GM19372 (cell line): ENCODE results near the gene ZNF41.
A peak's percentile ranks its signal among the peaks of the same experiment; 100 is the strongest.
"Not testable (repeated sequence)": the region's sequence is repeated elsewhere in the genome, so short reads cannot be mapped to it uniquely, and the experiment has no call there.

Source experiments
- ATAC-seq: cut with Tn5 transposase; IDR thresholded peaks from one replicate; pipeline ENCODE4 v1.9.1; 2021; ENCODE audit warnings: mild to moderate bottlenecking, low read depth, moderate library complexity; ENCODE audit not compliant: unreplicated experiment

The ZNF41 gene

DNA sequence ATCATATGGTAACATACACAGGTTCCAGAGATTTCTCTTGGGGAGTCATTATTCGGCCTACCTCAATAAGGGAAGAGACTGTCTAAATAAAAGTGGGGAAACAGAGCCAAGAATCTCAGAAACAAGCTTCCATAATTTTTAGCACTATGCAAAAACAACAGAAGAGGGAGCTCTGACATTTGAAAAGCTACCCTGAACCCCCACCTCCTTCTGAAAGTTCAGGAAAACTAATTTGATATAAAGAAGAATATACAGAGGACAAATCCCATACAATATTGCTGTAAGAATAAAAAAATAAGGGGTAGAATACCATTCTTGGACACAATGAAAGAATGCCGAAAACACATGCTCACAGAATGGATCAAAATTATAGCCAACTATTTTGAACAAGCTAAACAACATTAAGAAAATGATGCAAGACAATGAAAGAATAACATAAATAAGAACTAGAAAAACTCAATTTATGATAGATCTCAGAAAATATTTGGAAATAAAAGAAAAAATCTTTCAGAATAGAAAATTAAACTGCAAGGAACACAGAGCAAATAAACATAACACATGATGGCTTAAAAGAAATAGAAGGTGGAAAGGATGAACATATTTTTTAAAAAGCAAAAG lies 14.4 kb upstream of the ZNF41 start:
- no peak for ATAC-seq

DNA sequence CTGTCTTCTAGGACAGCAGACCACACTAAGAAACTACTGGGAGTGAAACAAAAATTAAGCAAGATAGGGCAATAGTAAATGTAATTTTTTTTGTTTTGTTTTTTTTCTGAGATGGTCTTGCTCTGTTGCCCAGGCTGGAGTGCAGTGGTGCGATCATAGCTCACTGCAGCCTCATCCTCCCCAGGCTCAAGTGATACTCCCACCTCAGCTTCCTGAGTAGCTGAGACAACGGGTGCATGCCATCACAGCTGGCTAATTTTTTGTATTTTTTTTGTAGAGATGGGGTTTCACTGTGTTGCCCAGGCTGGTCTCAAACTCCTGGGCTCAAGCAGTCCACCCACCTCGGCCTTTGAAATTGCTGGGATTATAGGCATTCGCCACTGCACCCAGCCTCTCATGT lies 9.1 kb upstream of the ZNF41 start:
- ATAC-seq = not testable (repeated sequence)

DNA sequence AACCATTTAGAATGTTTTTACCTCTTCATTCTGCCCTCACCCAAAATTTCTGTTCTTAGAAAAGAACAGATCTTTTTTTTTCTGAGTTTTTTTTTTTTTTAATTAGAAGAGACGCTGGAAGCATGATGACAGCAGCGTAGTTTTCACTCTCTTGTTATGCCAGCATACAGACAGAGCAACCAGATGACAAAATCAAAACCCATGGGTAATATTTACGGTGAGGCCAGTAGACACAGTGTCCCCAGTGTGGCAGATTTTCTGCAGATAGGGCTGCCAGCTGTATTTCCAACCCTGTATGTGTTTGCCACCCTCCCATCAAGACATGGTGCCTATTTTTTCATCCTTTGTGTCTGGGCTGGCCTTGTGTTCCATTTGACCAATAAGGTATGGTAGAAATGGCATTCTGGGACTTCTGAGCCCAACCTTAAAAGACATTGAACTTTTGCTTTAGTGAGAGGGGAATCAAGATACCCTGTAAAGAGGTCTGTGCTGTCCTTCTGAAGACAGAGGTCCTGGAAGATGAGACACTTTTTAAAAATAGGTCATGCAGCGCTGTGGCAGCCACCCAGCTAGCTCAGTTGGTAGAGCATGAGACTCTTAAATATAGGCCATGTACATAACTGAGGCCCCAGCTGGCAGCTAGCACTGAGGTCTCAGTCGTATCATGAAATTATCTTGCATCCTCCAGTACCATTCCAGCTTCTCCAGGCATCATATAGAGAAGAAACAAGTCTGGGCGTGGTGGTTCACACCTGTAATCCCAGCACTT lies 6.7 kb upstream of the ZNF41 start:
- no peak for ATAC-seq

GRCh38 chrX:47484885-47485284 lies 1.9 kb upstream of the ZNF41 start:
- no peak for ATAC-seq

DNA sequence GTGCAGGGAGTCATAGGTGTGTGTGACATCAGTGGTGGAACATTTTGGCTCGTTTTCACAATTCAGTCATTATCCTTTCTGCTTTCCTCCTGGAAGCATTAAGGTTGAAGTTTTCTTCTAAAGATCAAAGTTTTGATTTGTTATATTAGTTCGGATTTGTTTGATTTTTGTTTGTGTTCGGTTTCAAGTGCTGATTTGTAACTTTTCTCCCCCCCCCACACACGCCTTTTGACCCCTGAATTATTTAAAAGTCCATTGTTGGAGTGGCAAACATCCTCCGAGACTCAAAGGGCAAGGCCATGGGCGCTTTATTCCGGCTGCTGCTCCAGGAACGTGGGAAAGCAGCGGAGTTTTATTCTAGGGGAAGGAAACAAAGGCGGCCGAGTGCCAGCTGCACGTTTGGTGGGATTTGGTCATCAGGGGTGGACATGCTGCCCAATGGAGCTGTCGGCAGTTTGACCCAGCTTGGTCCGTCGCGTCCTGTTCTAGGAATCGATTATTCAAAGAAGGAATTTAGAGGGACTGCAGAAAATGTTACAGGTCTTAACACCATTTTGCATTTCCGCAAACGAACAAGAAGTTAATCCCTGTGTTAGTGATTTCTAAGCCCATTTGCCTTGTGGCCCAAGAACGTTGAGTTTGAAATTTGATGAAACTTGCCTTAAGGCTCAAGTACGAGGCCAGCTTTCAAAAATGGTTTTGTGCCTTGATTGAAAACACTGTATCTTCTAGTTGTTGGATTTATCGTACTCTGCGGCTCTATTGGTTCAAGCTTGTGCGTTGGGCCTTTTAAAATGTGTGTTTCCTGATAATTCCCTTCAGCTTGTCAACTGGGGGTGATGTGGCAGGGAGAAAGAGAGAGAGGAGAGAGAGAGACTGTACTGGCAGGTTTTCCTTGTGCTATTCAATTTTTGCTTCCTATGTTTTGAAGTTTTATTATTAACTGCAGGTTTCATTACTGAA lies 565 bp upstream of the ZNF41 start:
- no peak for ATAC-seq

DNA sequence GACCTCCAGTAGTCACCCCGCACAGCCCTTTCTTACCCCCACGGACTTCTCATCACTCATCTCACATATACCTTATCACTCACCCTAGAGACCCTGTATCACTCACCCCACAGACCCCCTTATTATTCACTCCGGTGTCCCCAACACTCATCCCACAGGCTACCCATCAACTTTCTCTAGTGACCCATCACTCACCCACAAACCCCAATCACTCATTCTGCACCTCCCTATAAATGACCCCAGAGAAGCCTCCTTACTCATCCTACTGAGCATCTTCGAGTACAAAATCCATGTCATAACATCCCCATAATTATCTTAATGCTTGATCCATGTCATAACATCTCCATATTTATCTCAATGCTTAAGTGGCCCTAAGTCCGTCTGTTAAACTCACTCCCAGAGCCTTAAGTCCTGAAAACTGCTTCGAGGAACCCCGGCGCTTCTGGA lies 934 bp downstream of the ZNF41 start:
- peak; percentile 12 for ATAC-seq

DNA sequence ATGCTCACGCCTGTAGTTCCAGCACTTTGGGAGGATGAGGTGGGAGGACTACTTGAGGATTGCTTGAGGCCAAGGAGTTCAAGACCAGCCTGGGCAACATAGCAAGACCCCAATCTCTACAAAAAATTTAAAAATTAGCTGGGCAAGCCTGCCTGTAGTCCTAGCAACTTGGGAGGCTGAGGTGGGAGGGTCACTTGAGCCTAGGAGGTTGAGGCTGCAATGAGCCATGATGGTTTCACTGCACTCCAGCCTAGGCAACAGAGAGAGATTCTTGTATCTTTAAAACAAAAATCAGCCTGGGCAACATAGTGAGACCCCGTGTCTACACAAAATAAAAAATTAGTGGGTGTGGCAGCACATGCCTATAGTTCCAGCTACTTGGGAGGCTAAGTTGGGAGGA lies 1.9 kb downstream of the ZNF41 start:
- no peak for ATAC-seq

GRCh38 chrX:47480576-47480975 lies 2.4 kb downstream of the ZNF41 start:
- ATAC-seq = no peak

- no peak for ATAC-seq
Observed at GRCh38 chrX:47475476-47475875, 7.5 kb downstream of the ZNF41 start.

GRCh38 chrX:47467106-47467505 lies 15.9 kb downstream of the ZNF41 start:
- ATAC-seq = no peak

GRCh38 chrX:47460561-47460960 lies 22.5 kb downstream of the ZNF41 start:
- ATAC-seq = no peak

DNA sequence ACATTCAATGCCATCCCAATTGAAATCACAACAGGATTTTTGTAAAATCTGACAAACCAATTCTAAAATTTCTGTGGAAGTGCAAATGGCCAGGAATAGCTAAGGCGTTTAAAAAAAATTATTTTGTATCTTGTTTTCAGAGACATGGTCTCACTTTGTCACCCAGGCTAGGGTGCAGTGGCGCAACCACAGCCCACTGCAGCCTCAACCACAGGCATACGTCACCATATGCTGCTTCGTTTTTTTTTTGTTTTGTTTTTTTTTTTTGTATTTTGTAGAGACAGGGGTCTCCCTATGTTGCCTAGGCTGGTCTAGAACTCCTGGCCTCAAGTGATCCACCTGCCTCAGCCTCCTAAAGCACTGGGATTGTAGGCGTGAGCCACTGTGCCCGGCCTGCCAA lies 24.5 kb downstream of the ZNF41 start:
- no peak for ATAC-seq

GRCh38 chrX:47456080-47456479 lies 26.9 kb downstream of the ZNF41 start:
- no peak for ATAC-seq

DNA sequence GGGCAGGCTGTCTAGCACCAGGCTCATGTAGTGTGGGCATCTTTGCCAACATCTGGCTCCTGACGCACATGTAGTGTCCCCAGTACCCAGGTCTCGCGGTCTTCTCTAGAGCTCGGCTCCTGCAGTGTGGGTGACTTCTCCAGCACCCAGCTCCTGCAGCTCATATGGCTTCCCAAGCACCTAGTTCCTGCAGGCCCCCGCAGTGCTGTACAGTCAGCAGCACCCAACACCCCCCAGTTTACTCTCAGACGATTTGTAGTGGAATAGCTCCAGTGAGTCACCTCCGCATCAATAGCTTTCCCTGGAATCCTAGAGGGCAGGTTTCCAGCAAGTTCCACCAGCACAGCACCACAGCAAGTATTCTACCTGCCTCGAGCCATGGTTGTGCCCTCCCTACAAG lies 30.9 kb downstream of the ZNF41 start:
- no peak for ATAC-seq

DNA sequence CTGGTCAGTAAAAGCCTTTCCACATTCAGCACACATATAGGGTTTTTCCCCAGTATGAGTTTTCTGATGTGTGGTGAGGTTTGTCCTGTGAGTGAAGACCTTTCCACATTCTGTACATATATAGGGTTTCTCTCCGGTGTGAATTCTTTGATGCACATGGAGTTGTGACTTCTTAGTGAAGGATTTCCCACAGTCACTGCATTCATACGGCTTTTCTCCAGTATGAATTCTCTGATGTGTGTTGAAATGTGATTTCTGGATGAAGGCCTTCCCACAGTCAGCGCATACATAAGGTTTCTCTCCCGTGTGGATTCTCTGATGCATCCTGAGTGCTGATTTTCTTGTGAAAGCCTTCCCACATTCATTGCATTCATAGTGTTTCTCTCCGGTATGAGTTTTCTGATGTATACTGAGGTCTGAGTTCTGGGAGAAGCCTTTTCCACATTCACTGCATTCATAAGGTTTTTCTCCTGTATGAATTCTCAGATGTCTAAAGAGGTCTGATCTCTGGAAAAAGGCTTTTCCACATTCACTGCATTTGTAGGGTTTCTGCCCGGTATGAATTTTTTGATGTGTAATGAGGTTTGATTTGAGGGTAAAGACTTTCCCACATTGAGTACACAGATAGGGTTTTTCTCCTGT lies 34.7 kb downstream of the ZNF41 start:
- ATAC-seq = no peak

GRCh38 chrX:47447607-47448006 lies 35.4 kb downstream of the ZNF41 start:
- ATAC-seq = no peak

DNA sequence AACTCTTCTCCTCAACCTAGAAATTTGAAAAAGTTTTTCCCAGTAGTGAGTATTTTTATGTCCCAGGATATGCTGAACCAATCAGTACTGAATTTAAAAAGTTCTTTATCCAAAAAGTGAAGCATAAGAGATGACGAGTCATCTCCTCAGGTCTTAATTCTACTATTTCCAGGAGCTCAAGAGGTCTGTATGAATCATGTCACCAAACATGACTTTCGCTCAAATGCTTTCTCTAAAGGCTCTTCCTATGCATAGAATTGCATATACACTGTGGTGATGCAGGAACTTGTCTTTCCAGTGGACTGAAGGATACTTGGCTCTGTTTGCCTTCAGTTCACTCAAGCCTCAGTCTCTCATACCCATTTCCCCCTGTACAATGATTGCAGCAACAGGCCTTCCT lies 36.1 kb downstream of the ZNF41 start:
- no peak for ATAC-seq

DNA sequence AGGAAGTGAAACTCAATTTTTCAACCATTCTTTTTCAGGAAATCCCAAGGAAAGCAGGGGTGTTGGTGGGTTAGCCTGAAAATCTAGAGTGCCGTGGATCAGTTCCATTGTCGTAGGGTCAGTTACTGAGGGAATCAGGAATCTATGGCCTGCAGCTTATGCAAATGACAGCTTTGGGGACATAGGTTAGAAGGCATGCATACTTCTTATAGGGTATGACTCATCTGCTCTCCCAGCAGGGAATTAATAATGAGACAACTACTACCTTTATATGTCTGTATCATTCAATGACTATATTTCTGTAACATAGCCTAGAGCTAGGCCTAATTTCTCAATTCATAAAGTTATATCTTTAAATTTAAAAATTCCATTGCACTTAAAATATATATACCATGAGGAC lies 36.6 kb downstream of the ZNF41 start:
- no peak for ATAC-seq

DNA sequence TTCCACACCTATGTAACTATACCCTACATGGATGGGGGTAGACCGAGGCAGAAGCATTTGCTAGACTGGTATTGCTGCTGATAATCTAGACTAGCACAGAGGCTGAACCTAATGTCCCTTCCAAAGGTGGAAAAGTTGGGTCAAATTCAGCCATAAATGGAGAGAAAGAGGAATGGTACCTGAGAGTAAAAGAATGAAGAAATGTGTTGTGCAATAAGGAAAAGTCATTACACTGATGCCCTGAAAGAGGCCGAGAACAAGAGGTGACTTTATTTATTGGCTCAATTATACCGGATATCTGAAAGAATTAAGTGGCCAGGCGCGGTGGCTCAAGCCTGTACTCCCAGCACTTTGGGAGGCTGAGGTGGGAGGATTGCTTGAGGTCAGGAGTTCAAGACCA lies 52.1 kb downstream of the ZNF41 start:
- ATAC-seq = no peak

GRCh38 chrX:47422444-47422843 lies 60.6 kb downstream of the ZNF41 start:
- ATAC-seq = no peak

- no peak for ATAC-seq
Observed at GRCh38 chrX:47420962-47421361, 62.1 kb downstream of the ZNF41 start.
